Measurements from ENCODE around the gene OR52D1.

GRCh38 chr11:5522308-5522707 is 33.8 kb downstream of the OR52D1 start:
- no peak for TF ChIP-seq CTCF (IDR thresholded peaks at IDR 0.05)
- no peak for TF ChIP-seq POLR2A (IDR thresholded peaks at IDR 0.05)

Data from testis (tissue), 2 donors.